IPS-NIHi7 (cell line): Measurements from ENCODE around the gene CCDC102B.
"Not testable (repeated sequence)": the region's sequence is repeated elsewhere in the genome, so short reads cannot be mapped to it uniquely, and the experiment has no call there.

Source experiments
- DNase-seq: peaks from one replicate; pipeline ENCODE4 v3.0.0; 2012; ENCODE audit warnings: mixed read lengths; ENCODE audit errors: extremely low spot score

The CCDC102B gene

GRCh38 chr18:68830256-68831045 is 32.6 kb downstream of the CCDC102B start:
- DNase-seq = no peak

DNA sequence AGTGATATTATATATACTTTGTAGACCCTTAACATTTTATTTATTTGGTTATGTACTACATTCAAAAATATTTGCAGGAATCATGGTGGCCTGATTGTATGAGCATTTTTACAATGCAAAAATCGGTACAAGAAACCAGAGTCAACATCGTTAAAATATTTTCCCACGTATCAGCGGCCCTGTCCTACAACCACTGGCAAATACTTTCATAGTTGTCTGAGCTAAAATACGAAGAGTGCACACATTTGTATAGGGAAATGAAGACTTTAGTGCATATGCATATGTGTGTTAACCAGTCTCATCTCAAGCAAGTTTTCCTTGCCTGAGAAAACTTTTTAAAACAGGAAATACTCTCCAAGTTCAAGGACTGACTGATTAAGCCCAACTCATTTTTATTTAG is 35.9 kb downstream of the CCDC102B start:
- DNase-seq = no peak

GRCh38 chr18:68837665-68838451 is 40.0 kb downstream of the CCDC102B start:
- no peak for DNase-seq

- DNase-seq = no peak
Measured at GRCh38 chr18:68839701-68840100, 41.8 kb downstream of the CCDC102B start.

- peak; percentile 13 for DNase-seq
Measured at GRCh38 chr18:68840554-68841263, 42.8 kb downstream of the CCDC102B start.

DNA sequence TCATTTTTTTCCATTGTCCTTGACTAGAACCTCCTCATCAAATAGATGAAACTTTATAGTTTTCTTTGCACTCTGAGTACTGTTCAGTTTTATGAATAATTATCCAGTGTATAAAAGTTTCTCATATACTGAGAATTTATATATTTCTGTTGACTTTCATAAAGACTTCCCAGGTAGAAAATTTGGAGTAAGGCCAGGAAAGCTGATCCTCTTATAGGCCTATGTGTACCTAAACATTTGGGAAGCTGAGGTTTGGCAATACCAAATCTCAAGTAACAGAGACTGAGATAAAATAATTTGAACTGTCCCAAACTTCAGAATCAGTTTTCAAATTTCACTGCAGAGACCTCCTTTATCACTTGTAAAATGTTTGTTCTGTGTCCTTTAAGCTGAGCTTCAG is 43.4 kb downstream of the CCDC102B start:
- no peak for DNase-seq

GRCh38 chr18:68842951-68843350 is 45.1 kb downstream of the CCDC102B start:
- no peak for DNase-seq

DNA sequence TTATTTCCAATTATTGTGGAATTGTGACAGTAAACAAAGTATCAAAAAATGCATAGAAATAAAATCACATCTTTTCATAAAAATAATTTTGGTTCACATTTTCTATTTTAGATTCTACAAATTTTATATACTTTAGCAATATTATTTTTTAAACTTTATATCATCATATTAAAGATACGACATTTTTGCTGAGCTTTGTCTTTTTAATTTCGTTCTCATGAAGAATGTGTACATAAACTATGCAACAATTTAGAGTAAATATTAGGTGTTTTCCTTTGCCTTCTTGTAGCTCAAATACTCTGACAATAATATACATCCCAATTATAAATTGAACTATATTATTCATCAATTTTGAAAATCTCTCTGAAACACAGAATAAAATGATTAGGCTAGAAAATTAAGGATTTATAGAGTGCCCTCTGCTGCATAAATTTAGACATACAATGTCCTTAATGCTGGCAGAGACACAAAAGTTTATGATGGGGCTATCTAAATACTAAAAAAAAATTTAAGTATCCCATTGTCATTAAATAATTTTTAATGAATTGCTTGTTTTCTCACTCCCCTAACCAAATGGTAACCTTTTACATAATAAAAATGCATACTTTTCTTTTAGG is 45.7 kb downstream of the CCDC102B start:
- DNase-seq = no peak

GRCh38 chr18:68847219-68847837 is 49.4 kb downstream of the CCDC102B start:
- DNase-seq = no peak

DNA sequence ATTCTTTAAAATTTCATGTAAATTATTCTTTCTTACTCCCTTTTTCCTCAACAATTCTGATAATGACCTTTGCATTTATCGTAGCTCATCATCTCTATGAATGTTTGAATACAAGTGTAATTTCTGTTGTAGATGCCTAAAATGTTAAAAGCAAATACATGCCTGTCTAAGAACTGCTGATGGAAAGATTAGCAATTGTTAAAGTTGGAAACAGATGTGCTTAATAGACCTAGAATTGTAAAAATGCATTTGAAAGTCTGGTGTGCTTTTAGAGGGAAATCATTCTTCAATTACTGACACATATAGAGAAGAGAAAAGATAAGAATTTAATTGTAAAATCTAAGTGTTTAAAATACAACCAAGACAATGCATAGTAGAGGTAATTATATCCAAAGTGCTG is 50.4 kb downstream of the CCDC102B start:
- DNase-seq = no peak

DNA sequence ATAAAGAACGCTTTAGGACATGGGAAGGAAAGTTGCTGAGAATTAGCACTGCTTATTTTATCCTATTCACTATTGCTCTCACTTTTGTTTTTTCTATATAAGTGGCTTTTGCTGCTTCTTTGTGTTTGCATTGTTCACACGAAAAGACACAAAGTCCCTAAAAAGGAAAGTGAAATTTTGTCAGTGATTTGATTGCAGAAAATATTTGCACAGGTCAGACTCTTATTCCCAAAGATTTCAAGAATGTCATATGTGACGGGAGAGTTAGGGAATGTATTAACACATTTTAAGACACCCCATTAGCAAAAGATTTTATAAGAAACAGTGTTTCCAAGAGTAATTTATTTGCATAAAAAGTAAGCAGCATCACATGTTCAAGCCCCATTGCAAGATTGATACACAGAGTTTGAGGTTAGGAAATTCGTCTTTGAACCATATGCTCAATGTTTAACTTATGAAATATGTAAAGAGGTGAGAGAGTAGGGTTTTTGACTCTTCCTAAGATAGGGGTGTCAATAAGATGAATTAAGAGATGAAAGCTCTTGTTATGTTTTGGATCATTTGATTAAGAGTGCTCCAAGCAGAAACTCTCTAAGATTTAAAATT is 57.0 kb downstream of the CCDC102B start:
- DNase-seq = no peak

- no peak for DNase-seq
Measured at GRCh38 chr18:68855491-68855890, 57.6 kb downstream of the CCDC102B start.

- DNase-seq = no peak
Measured at GRCh38 chr18:68861365-68861764, 63.5 kb downstream of the CCDC102B start.

DNA sequence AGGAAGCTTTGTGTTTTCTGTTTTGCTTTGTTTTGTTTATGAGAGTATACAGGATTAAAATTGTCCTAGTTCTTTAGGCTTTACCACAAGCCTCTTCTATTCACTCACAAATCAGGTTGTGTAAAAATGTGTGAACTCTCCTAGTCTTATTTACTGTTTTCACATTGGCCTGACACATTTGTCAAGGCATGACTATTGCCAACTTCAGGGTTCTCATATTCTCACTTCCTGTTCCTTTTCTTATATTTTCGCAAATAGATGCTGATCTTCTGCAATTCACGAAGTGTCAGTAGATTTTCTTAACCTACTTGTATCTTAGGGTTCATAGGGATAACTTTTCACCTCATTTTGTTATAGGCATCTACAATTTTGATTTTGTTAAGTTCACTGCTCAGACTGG is 67.1 kb downstream of the CCDC102B start:
- no peak for DNase-seq

GRCh38 chr18:68865503-68865902 is 67.6 kb downstream of the CCDC102B start:
- no peak for DNase-seq

- DNase-seq = no peak
Measured at GRCh38 chr18:68873003-68873402, 75.1 kb downstream of the CCDC102B start.

DNA sequence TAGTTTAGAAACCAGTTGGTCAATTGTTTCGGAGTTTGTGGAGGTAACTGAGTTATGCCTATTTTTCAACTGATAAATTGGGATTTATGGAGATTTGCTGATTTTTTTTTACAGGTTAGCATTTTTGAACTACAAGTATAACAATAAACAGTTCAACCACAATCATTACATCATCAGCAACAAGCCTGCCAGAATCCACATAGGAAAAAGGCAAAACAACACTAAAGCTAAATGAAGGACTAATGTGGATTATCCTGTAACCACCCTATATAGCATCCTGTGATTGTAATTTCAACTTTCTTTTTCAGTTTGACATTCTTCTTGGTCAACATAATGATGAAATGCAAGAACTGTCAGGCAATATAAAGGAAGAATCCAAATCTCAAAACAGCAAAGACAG is 76.5 kb downstream of the CCDC102B start:
- no peak for DNase-seq

DNA sequence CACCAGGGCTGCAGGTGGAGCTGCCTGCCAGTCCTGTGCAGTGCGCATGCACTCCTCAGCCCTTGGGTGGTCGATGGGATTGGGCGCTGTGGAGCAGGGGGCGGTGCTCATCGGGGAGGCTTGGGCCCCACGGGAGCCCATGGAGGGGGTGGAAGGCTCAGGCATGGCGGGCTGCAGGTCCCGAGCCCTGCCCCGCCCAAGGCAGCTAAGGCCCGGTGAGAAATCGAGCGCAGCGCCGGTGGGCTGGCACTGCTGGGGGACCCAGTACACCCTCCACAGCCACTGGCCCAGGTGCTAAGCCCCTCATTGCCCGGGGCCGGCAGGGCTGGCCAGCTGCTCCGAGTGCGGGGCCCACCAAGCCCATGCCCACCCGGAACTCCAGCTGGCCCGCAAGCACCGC is 82.1 kb downstream of the CCDC102B start:
- not testable (repeated sequence) for DNase-seq

DNA sequence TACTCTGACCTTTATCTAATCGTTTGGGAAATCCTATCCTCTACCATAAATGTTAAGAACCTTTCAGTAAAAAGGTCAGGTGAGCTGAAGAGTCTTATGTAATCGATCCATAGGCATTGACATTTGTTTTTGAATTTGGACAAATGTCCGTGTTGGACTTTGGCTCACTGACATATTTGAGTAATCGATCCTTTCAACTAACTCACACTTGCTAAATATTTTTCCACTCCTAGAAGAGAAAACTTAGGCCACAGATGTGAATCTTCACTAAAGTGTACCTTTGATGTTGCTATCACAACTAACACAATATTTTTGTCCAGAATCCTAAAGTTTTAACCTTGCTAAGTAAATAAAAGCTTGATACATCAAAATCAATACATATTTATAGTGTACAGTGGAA is 89.5 kb downstream of the CCDC102B start:
- no peak for DNase-seq

DNA sequence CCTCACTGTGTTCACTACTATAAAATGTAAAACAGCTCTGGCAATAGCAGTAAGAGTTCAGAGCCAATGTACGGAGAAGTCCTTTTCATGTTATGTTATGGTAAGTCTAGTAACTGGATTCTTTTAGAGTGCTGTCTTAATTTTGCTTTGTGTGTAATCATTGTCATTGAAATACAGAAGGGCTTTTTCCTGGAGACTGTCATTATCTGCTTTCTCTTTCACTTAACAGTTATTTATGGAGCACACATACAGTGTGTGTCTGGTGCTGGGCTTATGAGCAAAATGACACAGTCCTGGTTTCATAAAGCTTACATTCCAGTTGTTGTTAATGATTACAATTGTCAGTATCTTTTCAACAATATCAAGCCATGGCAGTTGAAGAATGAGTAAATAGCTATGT is 95.5 kb downstream of the CCDC102B start:
- DNase-seq = no peak

DNA sequence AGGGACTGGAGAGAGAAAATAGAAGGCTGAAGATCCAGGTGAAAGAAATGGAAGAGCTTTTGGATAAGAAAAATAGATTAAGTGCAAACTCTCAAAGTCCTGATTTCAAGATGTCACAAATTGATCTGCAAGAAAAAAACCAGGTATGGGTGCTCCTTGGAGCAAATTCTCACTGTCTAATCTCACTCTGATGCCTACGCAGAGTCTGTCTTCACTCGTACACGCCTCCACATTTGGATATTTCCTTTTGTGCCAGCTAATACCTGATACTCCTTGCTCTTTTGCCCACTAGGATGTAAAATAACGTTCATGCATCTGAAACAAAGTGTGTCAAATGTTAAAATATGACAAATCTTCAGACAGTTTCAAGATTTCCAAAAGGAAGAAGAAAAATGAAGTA is 99.4 kb downstream of the CCDC102B start:
- DNase-seq = no peak
